ENCODE measurements around the gene GPATCH11. TPM values are rescaled to one million over a fixed set of nuclear protein-coding genes. Genes with fewer than 3 reads are reported as not detected.

GPATCH11 gene
- total RNA-seq, 2 experiments from 2014 or later, result 10.3 to 12.1 TPM

DNA sequence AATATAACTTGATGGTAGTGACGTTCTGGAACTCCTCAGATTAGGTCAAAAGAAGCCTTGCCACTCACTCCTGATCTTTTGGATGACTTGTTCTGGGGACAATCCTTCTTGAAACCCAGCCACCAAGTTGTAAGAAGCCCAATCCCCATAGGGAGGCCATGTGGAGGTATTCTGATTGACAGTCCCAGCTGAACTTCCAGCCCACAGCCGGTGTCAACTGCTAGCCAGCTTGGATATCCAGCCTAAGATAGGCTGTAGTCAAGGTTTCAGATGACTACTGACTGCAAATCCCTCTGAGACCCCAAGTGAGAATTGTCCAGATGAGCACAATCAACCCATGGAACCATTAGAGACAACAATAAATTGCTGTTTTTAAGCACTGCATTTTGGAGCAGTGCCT, 41.1 kb downstream of the GPATCH11 start:
- Mint-ChIP-seq H3K27ac (no peak overlapping the region), H3K9me3 (no peaks in the 10 kb centered on the region), H3K4me1 (peaks cover 5% of the 10 kb centered on the region), H3K36me3 (peaks cover 45% of the 10 kb centered on the region), H3K4me3 (no peak overlapping the region), H3K27me3 (no peaks in the 10 kb centered on the region)
- no peak for ATAC-seq (ENCODE audit: low read depth)
- no peak for DNase-seq
- POLR2A ChIA-PET, result no interaction called here

DNA sequence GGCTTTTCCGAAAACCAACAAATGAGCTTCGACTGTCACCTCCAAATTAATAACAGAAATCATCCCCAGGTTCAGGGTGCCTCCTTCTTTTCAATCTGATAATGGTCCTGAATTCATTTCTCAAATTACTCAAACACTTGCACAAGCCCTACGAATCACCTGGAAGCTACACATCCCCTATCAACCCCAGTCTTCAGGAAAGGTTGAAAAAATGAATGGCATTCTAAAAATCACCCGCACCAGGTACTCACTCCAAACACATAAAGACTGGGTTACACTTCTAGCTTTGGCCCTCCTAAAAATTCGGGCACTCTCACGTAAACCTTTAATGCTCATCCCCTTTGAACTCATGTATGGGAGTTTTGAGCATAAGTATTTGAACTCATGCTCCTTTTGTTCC, 48.6 kb downstream of the GPATCH11 start:
- no peak for ATAC-seq (ENCODE audit: low read depth)
- H3K27me3 Mint-ChIP-seq, result no peaks in the 10 kb centered on the region
- POLR2A ChIA-PET, result interaction anchor here (1.4 kb wide), 1 partner anchor 14 kb away, joined by 3 read pairs; no protein-coding TSS in a partner anchor
- peaks cover 49% of the 10 kb centered on the region for H3K36me3 Mint-ChIP-seq
- DNase-seq, result no peak
- no peak overlapping the region for H3K4me3 Mint-ChIP-seq
- H3K9me3 Mint-ChIP-seq, result no peaks in the 10 kb centered on the region
- no peak overlapping the region for H3K27ac Mint-ChIP-seq
- peaks cover 9% of the 10 kb centered on the region for H3K4me1 Mint-ChIP-seq

DNA sequence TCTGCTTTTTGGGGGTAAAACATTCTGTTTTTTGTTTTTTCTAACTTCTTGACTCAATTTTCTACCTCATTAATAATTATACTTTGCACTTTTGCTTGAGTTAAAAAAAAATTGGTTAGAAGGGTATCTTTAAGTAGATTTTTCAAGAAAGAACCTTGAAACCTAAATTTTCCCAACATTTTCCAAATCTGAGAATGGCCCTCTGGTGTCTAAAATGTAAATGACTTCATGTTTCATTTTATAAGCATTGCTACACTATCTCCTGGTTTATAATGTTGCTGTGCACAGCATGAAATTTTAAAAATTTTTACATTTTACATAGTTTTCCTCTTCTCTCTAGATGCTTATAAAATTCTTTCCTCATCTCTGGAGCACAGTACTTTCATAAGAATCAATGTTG, 58.2 kb downstream of the GPATCH11 start:
- Mint-ChIP-seq H3K4me3 (no peak overlapping the region), H3K4me1 (peaks cover 10% of the 10 kb centered on the region), H3K36me3 (peaks cover 34% of the 10 kb centered on the region), H3K27me3 (no peaks in the 10 kb centered on the region), H3K9me3 (no peaks in the 10 kb centered on the region), H3K27ac (no peak overlapping the region)
- DNase-seq (no peak), ATAC-seq (ENCODE audit: low read depth) (no peak)
- POLR2A ChIA-PET, result no interaction called here

DNA sequence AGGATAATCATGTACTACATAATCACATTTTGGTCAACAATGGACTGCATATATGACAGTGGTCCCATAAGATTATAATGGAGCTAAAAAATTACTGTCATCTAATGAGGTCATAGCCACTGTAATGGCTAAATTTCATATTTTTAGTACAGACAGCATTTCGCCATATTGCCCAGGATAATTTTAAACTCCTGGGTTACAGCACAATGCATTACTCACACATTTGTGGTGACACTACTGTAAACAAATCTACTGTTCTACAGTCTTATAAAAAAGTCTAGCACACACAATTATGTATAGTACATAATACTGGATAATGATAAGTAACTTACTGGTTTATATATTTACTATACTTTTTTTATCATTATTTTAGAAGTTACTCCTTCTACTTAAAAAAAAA, 59.7 kb downstream of the GPATCH11 start:
- Mint-ChIP-seq H3K36me3 (peaks cover 44% of the 10 kb centered on the region), H3K4me3 (no peak overlapping the region), H3K27me3 (no peaks in the 10 kb centered on the region), H3K9me3 (no peaks in the 10 kb centered on the region), H3K4me1 (peaks cover 13% of the 10 kb centered on the region), H3K27ac (no peak overlapping the region)
- ATAC-seq (ENCODE audit: low read depth) (no peak), DNase-seq (no peak)
- POLR2A ChIA-PET, result no interaction called here

GRCh38 chr2:37146062-37146461, 61.7 kb downstream of the GPATCH11 start:
- POLR2A ChIA-PET, result interaction anchor here (0.6 to 1.4 kb wide), 2 partner anchors 10 to 63 kb away, joined by 3 to 4 read pairs; partner anchors contain the start of gene EIF2AK2
- ATAC-seq (ENCODE audit: low read depth) (no peak), DNase-seq (no peak)
- peaks cover 38% of the 10 kb centered on the region for H3K36me3 Mint-ChIP-seq
- no peak overlapping the region for H3K4me3 Mint-ChIP-seq
- peaks cover 24% of the 10 kb centered on the region for H3K4me1 Mint-ChIP-seq
- H3K9me3 Mint-ChIP-seq, result no peaks in the 10 kb centered on the region
- H3K27me3 Mint-ChIP-seq, result no peaks in the 10 kb centered on the region
- no peak overlapping the region for H3K27ac Mint-ChIP-seq

DNA sequence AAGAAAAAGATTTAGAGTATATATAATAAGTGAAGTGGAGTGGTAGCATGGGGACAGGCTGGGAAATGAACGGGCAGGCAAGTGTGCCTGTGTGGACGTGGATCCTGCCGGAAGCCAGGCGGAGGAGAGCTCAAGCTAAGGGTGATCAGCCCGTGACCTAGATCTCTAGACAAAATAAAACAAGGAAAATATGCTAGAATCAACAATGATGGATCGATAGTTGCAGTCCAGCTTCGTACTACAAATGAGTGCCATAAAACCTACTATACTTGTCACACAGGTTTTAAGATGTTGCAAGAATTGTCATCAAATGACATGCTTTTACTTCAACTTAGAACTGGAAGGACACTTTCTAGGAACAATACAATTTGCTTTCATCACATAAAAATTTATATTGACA, 64.0 kb downstream of the GPATCH11 start:
- H3K9me3 Mint-ChIP-seq, result no peaks in the 10 kb centered on the region
- peaks cover 34% of the 10 kb centered on the region for H3K4me1 Mint-ChIP-seq
- no peak for DNase-seq
- H3K36me3 Mint-ChIP-seq, result peaks cover 47% of the 10 kb centered on the region
- H3K27ac Mint-ChIP-seq, result no peak overlapping the region
- POLR2A ChIA-PET, result no interaction called here
- ATAC-seq (ENCODE audit: low read depth), result no peak
- H3K4me3 Mint-ChIP-seq, result no peak overlapping the region
- no peaks in the 10 kb centered on the region for H3K27me3 Mint-ChIP-seq

Other genes with a start within 250 kb of the GPATCH11 start
- gene STRN, start 118.0 kb upstream of the GPATCH11 start, total RNA-seq, result 10 to 100 TPM; 32.2 to 35.0 TPM
- gene HEATR5B, start 146 bp upstream of the GPATCH11 start, total RNA-seq, result 10 to 100 TPM; 24.0 to 24.3 TPM
- 100 to 1,000 TPM; 101 to 121 TPM for gene EIF2AK2, start 72.5 kb downstream of the GPATCH11 start, total RNA-seq
- not detected for gene SULT6B1, start 104.2 kb downstream of the GPATCH11 start, total RNA-seq
- gene CEBPZOS, start 112.0 kb downstream of the GPATCH11 start, total RNA-seq, result 10 to 100 TPM; 38.1 to 41.8 TPM
- 10 to 100 TPM; 63.7 to 66.5 TPM for gene CEBPZ, start 147.1 kb downstream of the GPATCH11 start, total RNA-seq
- 10 to 100 TPM; 24.4 to 24.7 TPM for gene NDUFAF7, start 147.1 kb downstream of the GPATCH11 start, total RNA-seq
- 10 to 100 TPM; 25.0 to 31.3 TPM for gene PRKD3, start 240.3 kb downstream of the GPATCH11 start, total RNA-seq

Data from activated naive CD8-positive, alpha-beta T cell treated with anti-CD3 and anti-CD28 coated beads, Interleukin-2, amount 10 ng/mL, durations not matched to agents 7 days and 5 days (primary cell).